RCC 7860 (cell line): ENCODE data around the gene TOP3A.
"Not testable (repeated sequence)": the region's sequence is repeated elsewhere in the genome, so short reads cannot be mapped to it uniquely, and the experiment has no call there.

Experiments
- DNase-seq: peaks from one replicate; pipeline ENCODE4 v3.0.0-alpha.2; 2015; ENCODE audit warnings: low spot score
- FAIRE-seq: peaks from 2 replicates; lab custom pipeline; 2012; peaks lifted over from hg19 to GRCh38; lab: Jason Lieb, UNC

Gene TOP3A, protein sequence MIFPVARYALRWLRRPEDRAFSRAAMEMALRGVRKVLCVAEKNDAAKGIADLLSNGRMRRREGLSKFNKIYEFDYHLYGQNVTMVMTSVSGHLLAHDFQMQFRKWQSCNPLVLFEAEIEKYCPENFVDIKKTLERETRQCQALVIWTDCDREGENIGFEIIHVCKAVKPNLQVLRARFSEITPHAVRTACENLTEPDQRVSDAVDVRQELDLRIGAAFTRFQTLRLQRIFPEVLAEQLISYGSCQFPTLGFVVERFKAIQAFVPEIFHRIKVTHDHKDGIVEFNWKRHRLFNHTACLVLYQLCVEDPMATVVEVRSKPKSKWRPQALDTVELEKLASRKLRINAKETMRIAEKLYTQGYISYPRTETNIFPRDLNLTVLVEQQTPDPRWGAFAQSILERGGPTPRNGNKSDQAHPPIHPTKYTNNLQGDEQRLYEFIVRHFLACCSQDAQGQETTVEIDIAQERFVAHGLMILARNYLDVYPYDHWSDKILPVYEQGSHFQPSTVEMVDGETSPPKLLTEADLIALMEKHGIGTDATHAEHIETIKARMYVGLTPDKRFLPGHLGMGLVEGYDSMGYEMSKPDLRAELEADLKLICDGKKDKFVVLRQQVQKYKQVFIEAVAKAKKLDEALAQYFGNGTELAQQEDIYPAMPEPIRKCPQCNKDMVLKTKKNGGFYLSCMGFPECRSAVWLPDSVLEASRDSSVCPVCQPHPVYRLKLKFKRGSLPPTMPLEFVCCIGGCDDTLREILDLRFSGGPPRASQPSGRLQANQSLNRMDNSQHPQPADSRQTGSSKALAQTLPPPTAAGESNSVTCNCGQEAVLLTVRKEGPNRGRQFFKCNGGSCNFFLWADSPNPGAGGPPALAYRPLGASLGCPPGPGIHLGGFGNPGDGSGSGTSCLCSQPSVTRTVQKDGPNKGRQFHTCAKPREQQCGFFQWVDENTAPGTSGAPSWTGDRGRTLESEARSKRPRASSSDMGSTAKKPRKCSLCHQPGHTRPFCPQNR

GRCh38 chr17:18314731-18315561 lies at the start of gene TOP3A, which contains the start of gene SMCR8:
Gene TOP3A (minus strand): TSS chr17:18314994. CDS start chr17:18314778, 216 bp downstream.
Gene SMCR8 (plus strand): TSS chr17:18315293. CDS start chr17:18315790, 497 bp downstream.
- DNase-seq (peak; percentile 87), FAIRE-seq (peak; percentile 81)

DNA sequence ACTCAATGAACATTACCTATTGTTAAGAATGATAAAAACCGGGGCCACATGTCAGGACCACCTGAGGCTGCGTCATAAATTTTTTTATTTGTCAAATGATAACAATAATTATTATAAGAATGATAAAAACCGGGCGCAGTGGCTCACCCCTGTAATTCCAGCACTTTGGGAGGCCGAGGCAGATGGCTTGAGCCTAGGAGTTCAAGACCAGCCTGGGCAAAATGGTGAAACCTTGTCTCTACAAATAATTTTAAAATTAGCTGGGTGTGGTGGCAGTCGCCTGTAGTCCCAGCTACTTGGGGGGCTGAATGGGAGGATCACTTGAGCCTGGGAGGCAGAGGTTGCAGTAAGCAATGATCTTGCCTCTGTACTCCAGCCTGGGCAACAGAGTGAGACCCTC lies 49.4 kb upstream of the TOP3A start:
- FAIRE-seq (no peak), DNase-seq (no peak)

- FAIRE-seq: peak; percentile 43
- peak; percentile 68 for DNase-seq
These were observed 48.6 kb upstream of the TOP3A start, which contains the start of gene SHMT1 for GRCh38 chr17:18363101-18364049. Gene SHMT1 (minus strand): TSS chr17:18363550. CDS start chr17:18355981, 7,569 bp downstream.

DNA sequence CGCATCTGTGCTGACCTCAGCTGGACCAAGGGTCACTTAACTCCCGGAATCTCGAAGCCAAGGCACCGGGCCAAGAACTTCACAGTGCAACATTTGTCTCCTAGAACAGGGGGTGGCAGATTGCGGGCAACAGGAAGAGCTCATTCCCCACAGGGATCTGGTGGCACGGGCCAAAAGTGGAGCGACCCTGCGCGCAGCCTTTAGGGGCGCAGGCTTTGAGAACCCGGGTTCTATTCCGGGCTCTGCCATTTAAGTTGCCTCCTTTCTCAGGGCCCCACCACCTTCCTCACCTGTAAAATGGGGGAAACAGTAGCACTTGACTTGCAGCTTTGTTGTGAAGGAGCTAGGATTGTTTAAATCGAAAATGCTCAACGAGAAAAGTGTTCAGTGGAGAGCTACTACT lies 47.9 kb upstream of the TOP3A start:
- DNase-seq: peak; percentile 64
- peak; percentile 55 for FAIRE-seq

DNA sequence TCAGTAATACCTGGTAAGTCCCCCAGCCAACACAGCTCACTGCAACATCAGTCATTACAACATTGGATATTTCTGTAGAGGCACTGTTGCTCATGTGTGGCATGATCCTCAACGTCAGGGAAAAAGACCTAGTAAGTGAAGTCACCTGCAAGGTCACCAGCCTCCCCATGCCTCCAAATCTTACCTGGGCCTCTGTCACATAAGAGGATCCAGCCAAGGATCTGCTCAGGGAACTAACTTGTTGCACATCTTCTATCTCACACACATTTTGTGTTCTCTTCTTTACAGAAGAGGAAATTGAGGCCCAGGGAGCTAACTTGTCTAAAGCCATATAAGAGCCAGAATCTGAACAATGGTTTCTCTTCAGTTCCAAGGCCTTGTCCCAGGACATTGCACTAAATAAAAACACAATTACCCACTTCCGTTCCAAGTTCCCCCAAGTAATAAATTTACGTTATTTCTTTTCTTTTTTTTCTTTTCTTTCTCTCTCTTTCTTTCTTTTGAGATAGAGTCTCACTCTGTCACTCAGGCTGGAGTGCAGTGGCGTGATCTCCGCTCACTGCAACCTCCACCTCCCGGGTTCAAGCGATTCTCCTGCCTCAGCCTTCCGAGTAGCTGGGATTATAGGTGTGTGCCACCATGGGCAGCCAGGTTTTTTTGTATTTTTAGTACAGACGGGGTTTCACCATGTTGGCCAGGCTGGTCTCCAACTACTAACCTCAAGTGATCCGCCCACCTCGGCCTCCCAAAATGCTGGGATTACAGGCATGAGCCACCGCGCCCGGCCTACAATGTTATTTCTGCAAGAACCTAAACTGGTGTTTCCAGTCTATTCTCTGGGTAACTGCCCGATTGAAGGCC lies 47.3 kb upstream of the TOP3A start:
- DNase-seq: no peak
- FAIRE-seq: no peak

GRCh38 chr17:18360518-18360917 lies 45.7 kb upstream of the TOP3A start:
- FAIRE-seq (no peak), DNase-seq (no peak)

DNA sequence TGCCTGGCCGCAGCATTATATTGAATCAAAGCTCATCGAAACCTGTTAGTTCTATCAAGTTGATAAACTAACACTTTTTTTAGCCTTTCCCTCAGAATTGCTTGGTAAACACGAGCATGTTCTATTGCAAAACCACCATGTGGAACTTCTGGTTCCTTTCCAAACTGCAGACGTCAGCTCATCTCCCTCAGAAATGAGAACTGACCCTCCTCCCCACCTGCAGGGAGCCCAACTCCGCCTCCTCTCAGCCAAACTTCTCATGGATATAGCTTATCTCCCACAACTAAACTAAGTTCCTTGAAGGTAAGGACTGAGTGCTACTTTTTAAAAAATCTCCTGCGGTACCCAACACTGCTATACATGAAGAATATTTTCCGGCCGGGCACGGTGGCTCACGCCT lies 41.8 kb upstream of the TOP3A start:
- FAIRE-seq: no peak
- DNase-seq: no peak

DNA sequence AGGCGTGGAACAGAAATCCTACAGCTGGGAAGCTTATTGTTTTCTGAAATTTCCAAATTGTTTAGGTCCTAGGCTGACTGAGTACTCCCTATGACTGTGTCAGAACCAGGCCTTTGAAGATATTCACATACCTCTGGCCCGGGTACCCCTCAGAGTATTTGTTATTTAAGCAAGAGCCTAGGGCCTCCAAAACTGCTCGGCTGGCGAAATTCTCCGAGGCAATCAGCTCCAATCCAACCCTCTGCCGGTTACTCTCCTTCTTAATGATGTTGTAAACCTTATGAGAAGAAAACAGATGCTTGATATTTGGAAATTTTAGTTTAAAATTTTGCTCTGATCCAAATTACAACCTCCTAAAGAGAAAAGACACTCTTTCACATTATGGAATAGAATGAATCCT lies 38.7 kb upstream of the TOP3A start:
- DNase-seq (no peak), FAIRE-seq (no peak)

- FAIRE-seq (no peak), DNase-seq (no peak)
These were observed 29.2 kb upstream of the TOP3A start for GRCh38 chr17:18344021-18344420.

DNA sequence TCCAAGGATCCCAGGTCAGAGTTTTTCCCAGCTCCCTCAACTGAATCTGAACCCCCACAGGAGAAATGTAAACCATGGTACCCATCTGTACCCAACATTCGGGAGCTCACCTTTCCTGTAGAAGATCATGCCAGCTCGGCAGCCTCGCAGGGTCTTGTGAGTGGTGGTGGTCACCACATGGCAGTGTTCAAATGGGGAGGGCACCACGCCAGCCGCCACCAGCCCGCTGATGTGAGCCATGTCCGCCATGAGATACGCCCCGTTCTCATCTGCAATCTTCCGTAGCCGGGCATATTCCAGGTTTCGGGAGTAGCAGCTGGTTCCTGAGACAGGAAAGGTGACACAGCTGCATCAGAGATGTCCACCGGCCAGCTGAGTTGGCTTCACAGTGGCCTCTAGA lies 25.1 kb upstream of the TOP3A start:
- FAIRE-seq (no peak), DNase-seq (no peak)

DNA sequence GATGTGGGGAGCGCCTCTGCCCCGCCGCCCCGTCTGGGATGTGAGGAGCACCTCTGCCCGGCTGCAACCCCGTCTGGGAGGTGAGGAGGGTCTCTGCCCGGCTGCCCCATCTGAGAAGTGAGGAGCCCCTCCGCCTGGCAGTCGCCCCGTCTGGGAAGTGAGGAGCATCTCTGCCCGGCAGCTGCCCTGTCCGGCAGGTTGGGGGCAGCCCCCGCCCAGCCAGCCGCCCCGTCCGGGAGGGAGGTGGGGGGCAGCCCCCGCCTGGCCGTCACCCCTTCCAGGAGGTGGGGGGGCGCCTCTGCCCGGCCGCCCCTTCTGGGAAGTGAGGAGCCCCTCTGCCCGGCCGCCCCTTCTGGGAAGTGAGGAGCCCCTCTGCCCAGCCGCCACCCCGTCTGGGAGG lies 23.4 kb upstream of the TOP3A start:
- DNase-seq, FAIRE-seq: not testable (repeated sequence)

- FAIRE-seq (no peak), DNase-seq (no peak)
These were observed 18.2 kb upstream of the TOP3A start for GRCh38 chr17:18332909-18333489.

DNA sequence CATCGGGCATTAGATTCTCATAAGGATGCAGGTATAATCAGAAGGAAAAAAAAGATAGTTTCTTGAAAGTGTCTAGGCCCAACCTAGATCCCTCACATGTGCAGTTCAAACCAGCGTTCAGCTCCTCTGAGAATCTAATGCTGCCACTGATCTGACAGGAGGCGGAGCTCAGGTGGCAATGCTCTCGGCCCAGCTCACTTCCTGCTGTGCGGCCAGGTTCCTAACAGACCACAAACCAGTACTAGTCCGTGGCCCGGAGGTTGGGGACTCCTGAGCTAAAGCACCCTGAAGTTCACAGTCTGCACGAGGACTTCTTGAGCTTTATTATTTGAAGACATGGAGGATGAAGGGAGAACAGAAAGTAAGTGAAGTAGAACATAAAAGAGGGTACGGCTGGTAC lies 17.1 kb upstream of the TOP3A start:
- FAIRE-seq (no peak), DNase-seq (no peak)

GRCh38 chr17:18328643-18329204 lies 13.9 kb upstream of the TOP3A start:
- DNase-seq (no peak), FAIRE-seq (no peak)

DNA sequence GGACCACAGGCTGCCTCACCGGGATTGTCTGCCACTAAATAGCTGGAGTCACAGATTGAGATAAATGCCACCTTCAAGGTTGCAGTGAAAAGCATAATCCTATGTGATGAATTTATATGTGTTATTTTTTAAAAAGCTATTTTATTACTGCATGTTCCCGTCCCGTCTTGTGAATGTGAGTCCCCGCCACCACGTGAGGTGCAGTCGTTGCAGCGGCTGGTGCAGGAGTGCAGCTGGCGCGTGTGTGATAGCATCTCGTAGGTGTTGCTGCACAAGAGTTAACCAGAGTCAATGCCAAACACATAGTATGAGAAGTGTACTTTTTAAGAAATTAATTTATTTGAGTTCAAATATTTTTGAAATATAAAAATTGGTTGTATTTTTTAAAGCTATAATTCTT lies 12.8 kb upstream of the TOP3A start:
- FAIRE-seq: no peak
- no peak for DNase-seq

DNA sequence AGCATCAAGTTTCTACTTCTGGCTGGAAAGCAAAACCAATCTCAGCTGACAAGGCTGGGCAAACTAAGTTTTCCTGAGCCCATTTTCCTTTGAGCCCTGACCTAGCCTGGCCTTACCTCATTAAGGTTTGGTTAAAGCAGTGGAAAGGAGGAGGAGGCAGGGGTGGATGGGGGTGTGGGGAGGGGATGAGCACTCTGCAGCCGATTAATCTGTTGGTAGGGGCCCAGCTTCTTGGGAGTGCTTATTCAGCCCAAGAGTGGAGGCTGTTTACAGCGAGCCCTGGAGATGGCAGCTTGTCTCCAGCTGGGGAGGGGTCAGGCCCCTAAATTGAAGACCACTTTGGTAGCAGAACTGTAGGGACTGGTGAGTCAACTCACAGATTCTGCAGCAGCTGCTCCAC lies 12.3 kb upstream of the TOP3A start:
- FAIRE-seq (no peak), DNase-seq (no peak)

DNA sequence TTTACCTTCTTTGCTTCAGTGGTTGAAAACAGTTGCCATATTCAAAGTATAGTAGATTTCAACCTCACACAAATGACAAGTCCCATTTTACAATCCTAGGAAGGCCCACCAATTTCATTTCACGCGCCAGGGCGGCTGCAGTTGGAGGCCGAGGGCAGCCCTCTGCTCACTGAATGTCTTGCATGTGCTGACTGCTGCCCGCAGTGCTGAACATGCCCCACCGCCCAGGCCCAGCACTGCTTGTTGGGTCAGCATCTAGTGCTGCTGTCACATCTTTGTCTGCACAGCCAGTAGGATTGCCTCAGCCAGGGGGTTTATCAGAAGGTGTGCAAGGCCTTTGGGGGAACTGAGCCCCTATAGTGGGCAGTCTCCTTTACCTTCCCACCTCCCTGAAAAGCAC lies 11.8 kb upstream of the TOP3A start:
- FAIRE-seq (no peak), DNase-seq (no peak)

DNA sequence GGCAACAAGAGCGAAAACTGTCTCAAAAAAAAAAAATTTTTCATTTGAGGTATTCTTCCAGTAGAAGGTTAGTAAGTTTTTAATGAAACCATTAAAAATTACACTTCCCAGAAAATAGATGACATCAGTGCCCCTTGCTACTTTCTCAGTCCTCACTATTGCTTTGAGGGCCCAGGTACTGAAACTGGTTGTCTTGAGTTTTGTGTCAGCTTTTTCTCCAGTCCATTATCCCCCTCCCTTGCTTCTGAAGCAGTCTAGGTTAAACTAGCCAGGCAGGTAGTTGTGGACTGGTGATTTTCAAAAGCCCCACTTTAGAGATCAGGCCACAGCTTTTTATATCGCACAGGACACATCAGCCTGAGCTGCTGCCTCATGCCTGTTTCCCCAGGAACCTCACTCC lies 11.2 kb upstream of the TOP3A start:
- DNase-seq (no peak), FAIRE-seq (no peak)
